NCI-H2081 (cell line): ENCODE results near the gene VCAM1.
A peak's percentile ranks its signal among the peaks of the same experiment; 100 is the strongest.

Source experiments
- DNase-seq, 2 experiments: peaks; one replicate each; lab custom pipeline; 2025; lab: John Stamatoyannopoulos, UW

Gene VCAM1

GRCh38 chr1:100722221-100722620 is 2.7 kb downstream of the VCAM1 start:
- DNase-seq = no peak

- no peak for DNase-seq
Observed at GRCh38 chr1:100724281-100724680, 4.7 kb downstream of the VCAM1 start.

GRCh38 chr1:100730130-100730529 is 10.6 kb downstream of the VCAM1 start:
- no peak for DNase-seq

- no peak for DNase-seq
Observed at GRCh38 chr1:100731309-100731708, 11.8 kb downstream of the VCAM1 start.

GRCh38 chr1:100731758-100732157 is 12.2 kb downstream of the VCAM1 start:
- no peak for DNase-seq

GRCh38 chr1:100734676-100735075 is 15.1 kb downstream of the VCAM1 start:
- DNase-seq = no peak

- DNase-seq = no peak
Observed at GRCh38 chr1:100735244-100735643, 15.7 kb downstream of the VCAM1 start.

GRCh38 chr1:100736324-100736723 is 16.8 kb downstream of the VCAM1 start:
- no peak for DNase-seq

GRCh38 chr1:100736746-100737145 is 17.2 kb downstream of the VCAM1 start:
- peak in 1 of 2 experiments; percentile 11 for DNase-seq

GRCh38 chr1:100746542-100746932 is 27.0 kb downstream of the VCAM1 start:
- no peak for DNase-seq

GRCh38 chr1:100747771-100748170 is 28.2 kb downstream of the VCAM1 start:
- DNase-seq = no peak

GRCh38 chr1:100750005-100750885 is 30.7 kb downstream of the VCAM1 start:
- no peak for DNase-seq

GRCh38 chr1:100752791-100753190 is 33.2 kb downstream of the VCAM1 start:
- DNase-seq = no peak

GRCh38 chr1:100757946-100758345 is 38.4 kb downstream of the VCAM1 start:
- no peak for DNase-seq

- no peak for DNase-seq
Observed at GRCh38 chr1:100759188-100759587, 39.6 kb downstream of the VCAM1 start.

GRCh38 chr1:100760511-100760910 is 41.0 kb downstream of the VCAM1 start:
- no peak for DNase-seq

GRCh38 chr1:100762461-100762860 is 42.9 kb downstream of the VCAM1 start:
- DNase-seq = no peak

- no peak for DNase-seq
Observed at GRCh38 chr1:100767176-100767890, 47.8 kb downstream of the VCAM1 start.

GRCh38 chr1:100769323-100769722 is 49.8 kb downstream of the VCAM1 start:
- no peak for DNase-seq

GRCh38 chr1:100769906-100770646 is 50.5 kb downstream of the VCAM1 start:
- DNase-seq = peak in 1 of 2 experiments; percentile 9

GRCh38 chr1:100773444-100773843 is 53.9 kb downstream of the VCAM1 start:
- no peak for DNase-seq

- no peak for DNase-seq
Observed at GRCh38 chr1:100774370-100774769, 54.8 kb downstream of the VCAM1 start.

GRCh38 chr1:100775483-100775882 is 55.9 kb downstream of the VCAM1 start:
- DNase-seq = no peak
